Endothelial cell of umbilical vein (primary cell): Measurements from ENCODE around the gene CHRM1. TPM values are rescaled to one million over a fixed set of nuclear protein-coding genes. Genes with fewer than 3 reads are reported as not detected.

ENCODE experiments used
- BruUV-seq: library from RNA; stranded (reverse); fragments of 400-500 nt; replicated peaks from 2 replicates; lab custom pipeline; 2021; lab: Mats Ljungman, UMichigan
- CTCF ChIA-PET: fragments of 300-600, 350-600 bp; sonication (Branson Sonifier 250); formaldehyde crosslinking; loops from one replicate; lab custom pipeline; 2021; ENCODE audit warnings: antibody characterized with exemption, inconsistent platforms; lab: Charles Lee
- POLR2A ChIA-PET: fragments of 300-600, 350-600 bp; sonication (Branson Sonifier 250); formaldehyde crosslinking; loops from one replicate; lab custom pipeline; 2021; ENCODE audit warnings: antibody characterized with exemption, inconsistent platforms; lab: Charles Lee
- DNase-seq: peaks from one replicate; pipeline ENCODE4 v3.0.0-alpha.2; 2011; ENCODE audit warnings: low read depth, low spot score
- FAIRE-seq: peaks from 2 replicates; lab custom pipeline; 2011; peaks lifted over from hg19 to GRCh38; lab: Jason Lieb, UNC
- H2AFZ ChIP-seq: 2 replicates; pipeline ENCODE4 v1.6.0; 2012; ENCODE audit warnings: low read depth, low read length, control low read depth, inconsistent platforms
- H3K27ac ChIP-seq: 2 replicates; pipeline ENCODE4 v1.5.1; 2011; ENCODE audit warnings: low read depth, mild to moderate bottlenecking, control low read depth, low read length, moderate library complexity; ENCODE audit not compliant: insufficient read depth
- H3K27me3 ChIP-seq, 2 experiments: 2 replicates each; pipeline versions ENCODE4 v1.6.0 to v1.6.1; 2011; ENCODE audit warnings: low read length in 2 of 2, mixed read lengths in 1 of 2; ENCODE audit not compliant: control insufficient read depth in 2 of 2, insufficient read depth in 2 of 2
- H3K36me3 ChIP-seq, 2 experiments: 2 replicates in 1 of 2; 3 replicates in 1 of 2; pipeline ENCODE4 v1.5.1; 2011; ENCODE audit warnings: low read length in 2 of 2, mild to moderate bottlenecking in 1 of 2, moderate library complexity in 1 of 2; ENCODE audit not compliant: control insufficient read depth in 2 of 2, insufficient read depth in 2 of 2; ENCODE audit errors: extremely low read depth in 1 of 2
- H3K4me1 ChIP-seq: 3 replicates; pipeline ENCODE4 v1.5.1; 2011; ENCODE audit warnings: mild to moderate bottlenecking, low read length; ENCODE audit not compliant: control insufficient read depth, insufficient read depth; ENCODE audit errors: extremely low read depth
- H3K4me2 ChIP-seq: 2 replicates; pipeline ENCODE4 v1.6.1; 2011; ENCODE audit warnings: low read length, control low read depth, mixed read lengths; ENCODE audit not compliant: insufficient read depth
- H3K4me3 ChIP-seq, 3 experiments: fragments of 200-600 bp in 1 of 3; sonication (generic), shearing (Covaris generic) in 1 of 3; replicated peaks in 1 of 3; 2 replicates each; pipeline ENCODE4 v1.5.1; 2011 to 2016; ENCODE audit warnings: control low read depth in 3 of 3, low read length in 3 of 3, mild to moderate bottlenecking in 2 of 3, inconsistent platforms in 1 of 3, low read depth in 1 of 3, moderate library complexity in 1 of 3; ENCODE audit not compliant: insufficient read depth in 1 of 3
- H3K79me2 ChIP-seq: 2 replicates; pipeline ENCODE4 v1.6.0; 2012; ENCODE audit warnings: low read length, inconsistent platforms; ENCODE audit not compliant: control insufficient read depth, insufficient read depth
- H3K9ac ChIP-seq: replicated peaks from 2 replicates; pipeline ENCODE3; 2011; ENCODE audit warnings: low read length, control low read depth; ENCODE audit not compliant: insufficient read depth; ENCODE audit errors: extremely low read depth
- H3K9me1 ChIP-seq: replicated peaks from 3 replicates; pipeline ENCODE4 v1.6.0; 2011; ENCODE audit warnings: mild to moderate bottlenecking, low read length; ENCODE audit not compliant: control insufficient read depth, insufficient read depth; ENCODE audit errors: extremely low read depth
- H3K9me3 ChIP-seq: replicated peaks from 2 replicates; pipeline ENCODE4 v1.5.1; 2012; ENCODE audit warnings: low read length, inconsistent platforms; ENCODE audit not compliant: control insufficient read depth, insufficient read depth
- H4K20me1 ChIP-seq: replicated peaks from 2 replicates; pipeline ENCODE3; 2011; ENCODE audit warnings: mild to moderate bottlenecking, low read length; ENCODE audit not compliant: control insufficient read depth, insufficient read depth; ENCODE audit errors: extremely low read depth
- CTCF ChIP-seq, 2 donors: IDR thresholded peaks; 1 replicate in 1 of 2; 2 replicates in 1 of 2; pipeline ENCODE4 v1.5.1; 2011; ENCODE audit warnings: low read length in 2 of 2, mild to moderate bottlenecking in 2 of 2, moderate library complexity in 2 of 2, control low read depth in 1 of 2, inconsistent platforms in 1 of 2, low read depth in 1 of 2; ENCODE audit not compliant: insufficient read depth in 1 of 2; ENCODE audit errors: extremely low read depth in 1 of 2
- EZH2 ChIP-seq: IDR thresholded peaks from 2 replicates; pipeline ENCODE4 v1.6.1; 2012; ENCODE audit warnings: borderline replicate concordance, low read depth, mild to moderate bottlenecking, moderate library complexity, low read length, inconsistent platforms; ENCODE audit not compliant: severe bottlenecking
- FOS ChIP-seq: IDR thresholded peaks from 2 replicates; pipeline ENCODE4 v1.6.1; 2011; ENCODE audit warnings: mild to moderate bottlenecking, low read length, moderate library complexity, borderline replicate concordance; ENCODE audit not compliant: insufficient read depth
- JUN ChIP-seq: IDR thresholded peaks from 2 replicates; pipeline ENCODE4 v1.6.1; 2011; ENCODE audit warnings: borderline replicate concordance, low read depth; ENCODE audit not compliant: insufficient read length, insufficient read depth
- POLR2A ChIP-seq: IDR thresholded peaks from 2 replicates; pipeline ENCODE4 v1.6.1; 2012; ENCODE audit warnings: low read depth, mild to moderate bottlenecking, control low read depth, low read length
- POLR2AphosphoS5 ChIP-seq: IDR thresholded peaks from 2 replicates; pipeline ENCODE4 v1.6.1; 2012; ENCODE audit warnings: low read depth, mild to moderate bottlenecking, control low read depth, low read length, moderate library complexity; ENCODE audit not compliant: insufficient read depth
- dilution Hi-C: fragments of 300-500 bp; cut with MboI; formaldehyde crosslinking; loops from one replicate; pipeline ENCODE4 v1.15.0; 2019; ENCODE audit warnings: low sequenced_read_pairs; ENCODE audit not compliant: extremely low pct_ligation_motif_present
- intact Hi-C: fragments of 100-400 bp; cut with micrococcal nuclease; formaldehyde crosslinking; loops from one replicate; pipeline ENCODE4 v1.10.0; 2022
- polyA plus RNA-seq, 4 experiments: library from polyadenylated mRNA; depleted of rRNA in 3 of 4; stranded (reverse) in 3 of 4; unstranded in 1 of 4; fragments of >200 nt; gene quantifications; 2 replicates each; pipeline versions ENCODE4 v1.2.1 to v1.2.3, GENCODE V29; 2011 to 2012; ENCODE audit warnings: missing spikeins in 1 of 4
- total RNA-seq: library from RNA; stranded (reverse); gene quantifications from 2 replicates; pipeline ENCODE4 v1.2.3, GENCODE V29; 2021

Gene CHRM1
- total and polyA plus RNA-seq, 2 donors (not counting 3 experiments of a cell fraction or from before 2014, with no cell fraction given) = not detected

- H3K9me1 ChIP-seq = no peaks in the 10 kb centered on the region
- CTCF ChIA-PET = interaction anchor here (0.7 to 7.8 kb wide), 3 partner anchors 10 to 14 kb away, joined by 4 to 51 read pairs (median 7); no protein-coding TSS in a partner anchor
These were observed 1.1 kb downstream of the CHRM1 start for GRCh38 chr11:62919898-62920640.

More at GRCh38 chr11:62919898-62920640, 1.1 kb downstream of the CHRM1 start:
- Histone ChIP-seq H3K4me3 (no peak overlapping the region), H3K4me1 (no peaks in the 10 kb centered on the region), H4K20me1 (no peaks in the 10 kb centered on the region), H3K9ac (no peak overlapping the region), H2AFZ (no peak overlapping the region), H3K36me3 (no peaks in the 10 kb centered on the region), H3K9me3 (no peaks in the 10 kb centered on the region), H3K79me2 (no peaks in the 10 kb centered on the region), H3K4me2 (no peak overlapping the region), H3K27me3 (peaks cover 24 to 27% of the 10 kb centered on the region in 2 experiments), H3K27ac (no peak overlapping the region)
- TF ChIP-seq JUN (no peak), POLR2AphosphoS5 (no peak), FOS (no peak), CTCF (IDR thresholded peaks at IDR 0.05; ENCODE audit: extremely low read depth in 1 of 2, insufficient read depth in 1 of 2, low read depth in 1 of 2, low read length in 2 of 2) (no peak), EZH2 (no peak), POLR2A (no peak)
- intact Hi-C loops (no loop called here), dilution Hi-C loops (no loop called here)
- no peak for FAIRE-seq
- POLR2A ChIA-PET = no interaction called here
- DNase-seq = no peak
- no TSS peak for BruUV-seq
